Measurements from ENCODE around the gene TMEM217. TPM values are rescaled to one million over a fixed set of nuclear protein-coding genes. Genes with fewer than 3 reads are reported as not detected.

The TMEM217 gene
- polyA plus RNA-seq (2012; ENCODE audit: insufficient read length, low read depth), result 0.94 TPM

- TF ChIP-seq REST (IDR thresholded peaks at IDR 0.05; ENCODE audit: insufficient read depth in 1 of 2, low read depth in 2 of 2, low read length in 2 of 2) (no peak), FOXP2 (optimal IDR thresholded peaks at IDR 0.05; ENCODE audit: borderline replicate concordance, extremely low read depth, extremely low read length, insufficient read depth) (no peak), SIN3A (IDR thresholded peaks at IDR 0.05; ENCODE audit: borderline replicate concordance, insufficient read depth, low read length) (no peak), TAF1 (IDR thresholded peaks at IDR 0.05; ENCODE audit: borderline replicate concordance, insufficient read depth, low read length) (0 out of 2 replicates have a peak, but pooled peaks have one; percentile 62), POLR2AphosphoS5 (IDR thresholded peaks at IDR 0.05; ENCODE audit: low read depth, low read length) (peak; percentile 74)
Observed at GRCh38 chr6:37257634-37258404, at the start of gene TMEM217, which contains the start of gene TBC1D22B. TMEM217 (minus strand) TSS chr6:37258144; CDS start chr6:37219030, 39,114 bp downstream. TBC1D22B (plus strand) TSS chr6:37257772; CDS start chr6:37257918, 146 bp downstream.

GRCh38 chr6:37306624-37307222, 48.8 kb upstream of the TMEM217 start:
- TF ChIP-seq REST (IDR thresholded peaks at IDR 0.05; ENCODE audit: insufficient read depth in 1 of 2, low read depth in 2 of 2, low read length in 2 of 2) (no peak), FOXP2 (optimal IDR thresholded peaks at IDR 0.05; ENCODE audit: borderline replicate concordance, extremely low read depth, extremely low read length, insufficient read depth) (no peak), SIN3A (IDR thresholded peaks at IDR 0.05; ENCODE audit: borderline replicate concordance, insufficient read depth, low read length) (no peak), TAF1 (IDR thresholded peaks at IDR 0.05; ENCODE audit: borderline replicate concordance, insufficient read depth, low read length) (no peak), POLR2AphosphoS5 (IDR thresholded peaks at IDR 0.05; ENCODE audit: low read depth, low read length) (no peak)

- TF ChIP-seq TAF1 (IDR thresholded peaks at IDR 0.05; ENCODE audit: borderline replicate concordance, insufficient read depth, low read length) (no peak), POLR2AphosphoS5 (IDR thresholded peaks at IDR 0.05; ENCODE audit: low read depth, low read length) (no peak), SIN3A (IDR thresholded peaks at IDR 0.05; ENCODE audit: borderline replicate concordance, insufficient read depth, low read length) (no peak)
Observed at GRCh38 chr6:37305841-37306425, 48.0 kb upstream of the TMEM217 start.

GRCh38 chr6:37304766-37305165, 46.8 kb upstream of the TMEM217 start:
- TF ChIP-seq REST (IDR thresholded peaks at IDR 0.05; ENCODE audit: insufficient read depth in 1 of 2, low read depth in 2 of 2, low read length in 2 of 2), result no peak
- no peak for TF ChIP-seq POLR2AphosphoS5 (IDR thresholded peaks at IDR 0.05; ENCODE audit: low read depth, low read length)
- no peak for TF ChIP-seq TAF1 (IDR thresholded peaks at IDR 0.05; ENCODE audit: borderline replicate concordance, insufficient read depth, low read length)
- TF ChIP-seq SIN3A (IDR thresholded peaks at IDR 0.05; ENCODE audit: borderline replicate concordance, insufficient read depth, low read length), result no peak
- TF ChIP-seq FOXP2 (optimal IDR thresholded peaks at IDR 0.05; ENCODE audit: borderline replicate concordance, extremely low read depth, extremely low read length, insufficient read depth), result no peak

- no peak for TF ChIP-seq REST (IDR thresholded peaks at IDR 0.05; ENCODE audit: insufficient read depth in 1 of 2, low read depth in 2 of 2, low read length in 2 of 2)
- no peak for TF ChIP-seq TAF1 (IDR thresholded peaks at IDR 0.05; ENCODE audit: borderline replicate concordance, insufficient read depth, low read length)
- no peak for TF ChIP-seq SIN3A (IDR thresholded peaks at IDR 0.05; ENCODE audit: borderline replicate concordance, insufficient read depth, low read length)
- no peak for TF ChIP-seq POLR2AphosphoS5 (IDR thresholded peaks at IDR 0.05; ENCODE audit: low read depth, low read length)
- no peak for TF ChIP-seq FOXP2 (optimal IDR thresholded peaks at IDR 0.05; ENCODE audit: borderline replicate concordance, extremely low read depth, extremely low read length, insufficient read depth)
Observed at GRCh38 chr6:37303891-37304503, 46.1 kb upstream of the TMEM217 start.
